A549 treated with AZD9567 at 1 μM for 4 hours (cell line): Measurements from ENCODE around the gene PRXL2C. TPM values are rescaled to one million over a fixed set of nuclear protein-coding genes. Genes with fewer than 3 reads are reported as not detected.

Source experiments
- total RNA-seq: library from RNA; stranded (reverse); fragments of 200-300 nt; extraction: Qiagen RNA extraction; gene quantifications from 5 replicates; pipeline ENCODE4 v1.2.3, GENCODE V29; 2022; ENCODE audit not compliant: insufficient read depth

The PRXL2C gene, protein sequence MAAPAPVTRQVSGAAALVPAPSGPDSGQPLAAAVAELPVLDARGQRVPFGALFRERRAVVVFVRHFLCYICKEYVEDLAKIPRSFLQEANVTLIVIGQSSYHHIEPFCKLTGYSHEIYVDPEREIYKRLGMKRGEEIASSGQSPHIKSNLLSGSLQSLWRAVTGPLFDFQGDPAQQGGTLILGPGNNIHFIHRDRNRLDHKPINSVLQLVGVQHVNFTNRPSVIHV
- total RNA-seq = 14.0 to 17.7 TPM (median 17.0 TPM) in 5 replicates

GRCh38 chr9:96655198-96655851 lies at the start of gene PRXL2C:
TSS of gene PRXL2C (minus strand) at chr9:96655317. CDS start at chr9:96655281, 36 bp downstream.

GRCh38 chr9:96619491-96620180 lies 35.5 kb downstream of the PRXL2C start, which contains the start of gene CDC14B:
TSS of gene CDC14B (minus strand) at chr9:96619843. CDS start at chr9:96619378, 465 bp downstream.

Other genes with a start within 250 kb of the PRXL2C start
- 5.2 to 6.8 TPM (median 5.6 TPM) in 5 replicates for gene ZNF367, start 236.9 kb downstream of the PRXL2C start, total RNA-seq
- 15.0 to 18.1 TPM (median 16.9 TPM) in 5 replicates for gene HABP4, start 205.1 kb downstream of the PRXL2C start, total RNA-seq
- gene CDC14B, start 35.5 kb downstream of the PRXL2C start, total RNA-seq = 8.6 to 15.1 TPM (median 10.6 TPM) in 5 replicates
- 3.6 to 9.0 TPM (median 5.2 TPM) in 5 replicates for gene ZNF510, start 122.8 kb upstream of the PRXL2C start, total RNA-seq
- gene ZNF782, start 199.2 kb upstream of the PRXL2C start, total RNA-seq = 0.76 to 2.2 TPM (median 1.9 TPM) in 5 replicates